Stimulated activated CD4-positive, alpha-beta T cell treated with anti-CD3 and anti-CD28 coated beads, Interleukin-1b, Interleukin-23, amount 100 ng/mL, for 1 hour (primary cell): ENCODE results near the gene SGCD.

Source experiments
- DNase-seq, 2 donors: peaks; one replicate each; pipeline ENCODE4 v3.0.0-alpha.2; 2020; ENCODE audit warnings: low read depth in 2 of 2

Gene SGCD

GRCh38 chr5:156774273-156774672 lies 447.3 kb downstream of the SGCD start:
- DNase-seq, result no peak

GRCh38 chr5:156778139-156778706 lies 451.3 kb downstream of the SGCD start:
- DNase-seq, result no peak

- DNase-seq, result no peak
These were observed 451.8 kb downstream of the SGCD start for GRCh38 chr5:156778752-156779151.

- no peak for DNase-seq
These were observed 452.5 kb downstream of the SGCD start for GRCh38 chr5:156779436-156779835.

GRCh38 chr5:156783092-156783491 lies 456.1 kb downstream of the SGCD start:
- DNase-seq, result no peak

- DNase-seq, result no peak
These were observed 467.7 kb downstream of the SGCD start for GRCh38 chr5:156794687-156795086.

GRCh38 chr5:156798201-156798600 lies 471.2 kb downstream of the SGCD start:
- DNase-seq, result no peak

- DNase-seq, result no peak
These were observed 472.2 kb downstream of the SGCD start for GRCh38 chr5:156799171-156799570.

GRCh38 chr5:156800929-156801328 lies 474.0 kb downstream of the SGCD start:
- DNase-seq, result no peak

GRCh38 chr5:156802501-156802900 lies 475.5 kb downstream of the SGCD start:
- no peak for DNase-seq

- DNase-seq, result no peak
These were observed 476.4 kb downstream of the SGCD start for GRCh38 chr5:156803404-156803803.

GRCh38 chr5:156812959-156813358 lies 486.0 kb downstream of the SGCD start:
- DNase-seq, result no peak

GRCh38 chr5:156815988-156816599 lies 489.1 kb downstream of the SGCD start:
- no peak for DNase-seq
